ENCODE results near the gene GVQW3. TPM values are rescaled to one million over a fixed set of nuclear protein-coding genes. Genes with fewer than 3 reads are reported as not detected.

The GVQW3 gene
- total and polyA plus RNA-seq, 2 of the 13 experiments (the other 11 are each of a cell fraction or from before 2014, with no cell fraction given): 5.0 to 5.6 TPM

DNA sequence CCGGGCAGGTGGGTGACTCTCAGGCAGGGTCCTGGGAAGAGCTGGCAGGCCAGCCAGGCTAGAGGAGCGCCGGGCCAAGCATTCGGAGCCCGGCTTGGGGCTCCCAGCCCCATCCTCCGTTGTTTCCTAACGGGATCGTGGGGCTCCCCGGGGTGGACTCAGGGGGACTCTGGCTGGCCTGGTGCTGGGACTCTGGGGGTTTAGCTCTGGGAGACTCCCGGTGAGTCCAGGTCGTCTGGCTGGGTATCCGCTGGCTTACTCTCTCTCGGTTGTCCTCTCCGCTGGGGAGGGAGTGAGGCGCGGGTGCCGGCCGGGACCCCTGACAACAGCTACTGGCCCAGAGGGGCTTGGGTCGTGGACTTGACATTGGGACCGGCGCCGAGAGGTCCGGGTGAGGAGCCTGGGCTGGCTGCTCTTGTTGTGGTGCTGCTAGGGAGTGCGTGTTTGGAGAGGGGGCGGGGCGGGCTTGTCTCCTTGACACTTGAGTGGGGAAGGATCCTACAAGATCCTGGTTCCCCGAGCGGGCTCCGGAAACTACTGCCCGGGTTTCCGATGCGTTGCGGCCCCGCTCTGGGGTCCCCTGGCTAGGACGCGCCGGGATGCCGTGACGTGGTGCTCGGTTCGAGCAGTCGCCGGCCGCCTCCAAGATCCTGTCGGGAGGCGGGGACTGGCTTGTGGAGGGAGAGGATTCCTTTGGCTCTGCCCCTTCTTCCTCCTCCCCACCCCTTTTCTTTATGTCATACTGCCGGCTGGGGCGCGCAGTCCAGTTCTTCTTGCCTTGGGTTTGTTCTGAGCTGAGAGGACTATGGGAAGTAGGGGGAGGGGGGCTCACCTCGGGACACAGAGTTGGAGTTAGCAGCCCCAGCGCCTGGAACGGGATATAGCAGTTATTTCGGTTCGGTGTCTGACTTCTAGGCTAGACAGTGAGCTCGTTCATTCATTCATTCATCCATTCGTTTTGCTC, 64.3 kb downstream of the GVQW3 start (continued):
- TF ChIP-seq, protein P1, sequence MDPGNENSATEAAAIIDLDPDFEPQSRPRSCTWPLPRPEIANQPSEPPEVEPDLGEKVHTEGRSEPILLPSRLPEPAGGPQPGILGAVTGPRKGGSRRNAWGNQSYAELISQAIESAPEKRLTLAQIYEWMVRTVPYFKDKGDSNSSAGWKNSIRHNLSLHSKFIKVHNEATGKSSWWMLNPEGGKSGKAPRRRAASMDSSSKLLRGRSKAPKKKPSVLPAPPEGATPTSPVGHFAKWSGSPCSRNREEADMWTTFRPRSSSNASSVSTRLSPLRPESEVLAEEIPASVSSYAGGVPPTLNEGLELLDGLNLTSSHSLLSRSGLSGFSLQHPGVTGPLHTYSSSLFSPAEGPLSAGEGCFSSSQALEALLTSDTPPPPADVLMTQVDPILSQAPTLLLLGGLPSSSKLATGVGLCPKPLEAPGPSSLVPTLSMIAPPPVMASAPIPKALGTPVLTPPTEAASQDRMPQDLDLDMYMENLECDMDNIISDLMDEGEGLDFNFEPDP (CRISPR knock-in tag; conservative IDR thresholded peaks at IDR 0.05): no peak
- TF ChIP-seq GFI1 (CRISPR knock-in tag; IDR thresholded peaks at IDR 0.05; ENCODE audit: borderline replicate concordance) (no peak; the same call in 1 of the 2 replicates), ZC3H13 (CRISPR knock-in tag; IDR thresholded peaks at IDR 0.05) (no peak), ZEB1 (IDR thresholded peaks at IDR 0.05; ENCODE audit: insufficient replicate concordance, low read depth) (no peak), ZNF431 (CRISPR knock-in tag; IDR thresholded peaks at IDR 0.05; ENCODE audit: borderline replicate concordance, low read depth) (no peak), NAIF1 (CRISPR knock-in tag; IDR thresholded peaks at IDR 0.05; ENCODE audit: borderline replicate concordance) (no peak), DNMT3B (CRISPR knock-in tag; conservative IDR thresholded peaks at IDR 0.05) (no peak), ARNTL (CRISPR knock-in tag; IDR thresholded peaks at IDR 0.05) (no peak), ZFP36L1 (CRISPR knock-in tag; IDR thresholded peaks at IDR 0.05) (no peak), ZNF772 (CRISPR knock-in tag; IDR thresholded peaks at IDR 0.05) (peak; percentile 41; the same call in 1 of the 2 replicates), TAF15 (IDR thresholded peaks at IDR 0.05; ENCODE audit: low read depth, low read length, poor library complexity, severe bottlenecking) (no peak), NCOR1 (IDR thresholded peaks at IDR 0.05; ENCODE audit: borderline replicate concordance, low read length) (no peak), ZNF367 (CRISPR knock-in tag; IDR thresholded peaks at IDR 0.05; ENCODE audit: borderline replicate concordance) (no peak), ZNF558 (CRISPR knock-in tag; IDR thresholded peaks at IDR 0.05; ENCODE audit: borderline replicate concordance) (peak; percentile 63; the same call in 1 of the 2 replicates), SPEN (CRISPR knock-in tag; IDR thresholded peaks at IDR 0.05; ENCODE audit: low read depth) (no peak), POLR2A (IDR thresholded peaks at IDR 0.05; ENCODE audit: insufficient read depth in 1 of 2, low read depth in 2 of 2, low read length in 2 of 2) (peak in 1 of 2 experiments; percentile 54; a peak in 1 of 4 replicates)
- TF ChIP-seq, protein P2, sequence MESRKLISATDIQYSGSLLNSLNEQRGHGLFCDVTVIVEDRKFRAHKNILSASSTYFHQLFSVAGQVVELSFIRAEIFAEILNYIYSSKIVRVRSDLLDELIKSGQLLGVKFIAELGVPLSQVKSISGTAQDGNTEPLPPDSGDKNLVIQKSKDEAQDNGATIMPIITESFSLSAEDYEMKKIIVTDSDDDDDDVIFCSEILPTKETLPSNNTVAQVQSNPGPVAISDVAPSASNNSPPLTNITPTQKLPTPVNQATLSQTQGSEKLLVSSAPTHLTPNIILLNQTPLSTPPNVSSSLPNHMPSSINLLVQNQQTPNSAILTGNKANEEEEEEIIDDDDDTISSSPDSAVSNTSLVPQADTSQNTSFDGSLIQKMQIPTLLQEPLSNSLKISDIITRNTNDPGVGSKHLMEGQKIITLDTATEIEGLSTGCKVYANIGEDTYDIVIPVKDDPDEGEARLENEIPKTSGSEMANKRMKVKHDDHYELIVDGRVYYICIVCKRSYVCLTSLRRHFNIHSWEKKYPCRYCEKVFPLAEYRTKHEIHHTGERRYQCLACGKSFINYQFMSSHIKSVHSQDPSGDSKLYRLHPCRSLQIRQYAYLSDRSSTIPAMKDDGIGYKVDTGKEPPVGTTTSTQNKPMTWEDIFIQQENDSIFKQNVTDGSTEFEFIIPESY (CRISPR knock-in tag; IDR thresholded peaks at IDR 0.05): no peak
- TF ChIP-seq, protein P3, sequence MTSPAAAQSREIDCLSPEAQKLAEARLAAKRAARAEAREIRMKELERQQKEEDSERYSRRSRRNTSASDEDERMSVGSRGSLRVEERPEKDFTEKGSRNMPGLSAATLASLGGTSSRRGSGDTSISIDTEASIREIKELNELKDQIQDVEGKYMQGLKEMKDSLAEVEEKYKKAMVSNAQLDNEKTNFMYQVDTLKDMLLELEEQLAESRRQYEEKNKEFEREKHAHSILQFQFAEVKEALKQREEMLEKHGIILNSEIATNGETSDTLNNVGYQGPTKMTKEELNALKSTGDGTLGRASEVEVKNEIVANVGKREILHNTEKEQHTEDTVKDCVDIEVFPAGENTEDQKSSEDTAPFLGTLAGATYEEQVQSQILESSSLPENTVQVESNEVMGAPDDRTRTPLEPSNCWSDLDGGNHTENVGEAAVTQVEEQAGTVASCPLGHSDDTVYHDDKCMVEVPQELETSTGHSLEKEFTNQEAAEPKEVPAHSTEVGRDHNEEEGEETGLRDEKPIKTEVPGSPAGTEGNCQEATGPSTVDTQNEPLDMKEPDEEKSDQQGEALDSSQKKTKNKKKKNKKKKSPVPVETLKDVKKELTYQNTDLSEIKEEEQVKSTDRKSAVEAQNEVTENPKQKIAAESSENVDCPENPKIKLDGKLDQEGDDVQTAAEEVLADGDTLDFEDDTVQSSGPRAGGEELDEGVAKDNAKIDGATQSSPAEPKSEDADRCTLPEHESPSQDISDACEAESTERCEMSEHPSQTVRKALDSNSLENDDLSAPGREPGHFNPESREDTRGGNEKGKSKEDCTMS (CRISPR knock-in tag; conservative IDR thresholded peaks at IDR 0.05): no peak
- TF ChIP-seq, protein P4, sequence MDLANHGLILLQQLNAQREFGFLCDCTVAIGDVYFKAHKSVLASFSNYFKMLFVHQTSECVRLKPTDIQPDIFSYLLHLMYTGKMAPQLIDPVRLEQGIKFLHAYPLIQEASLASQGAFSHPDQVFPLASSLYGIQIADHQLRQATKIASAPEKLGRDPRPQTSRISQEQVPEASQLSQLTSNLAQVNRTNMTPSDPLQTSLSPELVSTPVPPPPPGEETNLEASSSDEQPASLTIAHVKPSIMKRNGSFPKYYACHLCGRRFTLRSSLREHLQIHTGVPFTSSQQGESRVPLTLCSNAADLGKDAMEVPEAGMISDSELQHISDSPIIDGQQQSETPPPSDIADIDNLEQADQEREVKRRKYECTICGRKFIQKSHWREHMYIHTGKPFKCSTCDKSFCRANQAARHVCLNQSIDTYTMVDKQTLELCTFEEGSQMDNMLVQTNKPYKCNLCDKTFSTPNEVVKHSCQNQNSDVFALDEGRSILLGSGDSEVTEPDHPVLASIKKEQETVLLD (CRISPR knock-in tag; IDR thresholded peaks at IDR 0.05; ENCODE audit: low read depth): no peak
- TF ChIP-seq, protein P5, sequence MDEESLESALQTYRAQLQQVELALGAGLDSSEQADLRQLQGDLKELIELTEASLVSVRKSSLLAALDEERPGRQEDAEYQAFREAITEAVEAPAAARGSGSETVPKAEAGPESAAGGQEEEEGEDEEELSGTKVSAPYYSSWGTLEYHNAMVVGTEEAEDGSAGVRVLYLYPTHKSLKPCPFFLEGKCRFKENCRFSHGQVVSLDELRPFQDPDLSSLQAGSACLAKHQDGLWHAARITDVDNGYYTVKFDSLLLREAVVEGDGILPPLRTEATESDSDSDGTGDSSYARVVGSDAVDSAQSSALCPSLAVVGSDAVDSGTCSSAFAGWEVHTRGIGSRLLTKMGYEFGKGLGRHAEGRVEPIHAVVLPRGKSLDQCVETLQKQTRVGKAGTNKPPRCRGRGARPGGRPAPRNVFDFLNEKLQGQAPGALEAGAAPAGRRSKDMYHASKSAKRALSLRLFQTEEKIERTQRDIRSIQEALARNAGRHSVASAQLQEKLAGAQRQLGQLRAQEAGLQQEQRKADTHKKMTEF (CRISPR knock-in tag; IDR thresholded peaks at IDR 0.05): no peak
